GM18858 (cell line): ENCODE results near the gene ADAMTS2.

Experiments
- ATAC-seq: cut with Tn5 transposase; IDR thresholded peaks from one replicate; pipeline ENCODE4 v1.9.1; 2021; ENCODE audit not compliant: unreplicated experiment

Gene ADAMTS2

DNA sequence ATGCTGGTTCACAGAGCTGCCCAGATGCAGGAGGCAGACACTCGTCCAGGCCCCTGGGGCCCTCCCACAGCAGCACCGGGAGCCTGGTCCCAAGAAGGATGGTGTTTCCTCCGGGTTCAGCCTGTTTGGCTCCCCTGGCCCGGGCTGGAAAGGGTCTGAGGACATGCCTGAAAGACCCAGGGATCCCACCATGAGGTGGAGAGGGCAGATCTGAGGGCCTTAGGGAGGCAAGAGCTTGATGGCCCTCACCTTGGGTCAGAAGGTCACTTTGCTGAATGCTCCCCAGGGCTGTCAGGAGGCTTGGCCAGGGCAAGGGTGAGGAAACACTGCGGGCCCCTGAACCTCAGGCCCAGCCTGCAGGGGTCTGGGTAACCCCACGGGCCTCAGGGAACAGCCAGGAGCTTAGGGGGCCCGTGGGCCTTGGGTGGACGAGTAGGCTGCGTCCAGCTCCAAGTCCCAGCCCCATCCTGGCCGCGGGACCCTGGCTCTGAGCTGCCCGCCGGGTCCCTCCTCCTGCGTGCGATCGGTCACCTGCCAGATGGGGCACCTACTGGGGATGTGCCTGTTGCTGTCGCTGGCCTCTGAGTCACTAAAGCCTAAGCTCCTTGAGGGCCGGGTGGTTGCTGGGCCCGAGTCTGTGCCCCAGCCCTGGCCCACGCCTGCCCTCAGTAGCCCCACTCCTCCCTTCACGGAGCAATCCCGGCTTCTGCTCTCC is 178.9 kb downstream of the ADAMTS2 start:
- ATAC-seq: no peak

- ATAC-seq: no peak
Measured at GRCh38 chr5:179165421-179166170, 179.7 kb downstream of the ADAMTS2 start.

DNA sequence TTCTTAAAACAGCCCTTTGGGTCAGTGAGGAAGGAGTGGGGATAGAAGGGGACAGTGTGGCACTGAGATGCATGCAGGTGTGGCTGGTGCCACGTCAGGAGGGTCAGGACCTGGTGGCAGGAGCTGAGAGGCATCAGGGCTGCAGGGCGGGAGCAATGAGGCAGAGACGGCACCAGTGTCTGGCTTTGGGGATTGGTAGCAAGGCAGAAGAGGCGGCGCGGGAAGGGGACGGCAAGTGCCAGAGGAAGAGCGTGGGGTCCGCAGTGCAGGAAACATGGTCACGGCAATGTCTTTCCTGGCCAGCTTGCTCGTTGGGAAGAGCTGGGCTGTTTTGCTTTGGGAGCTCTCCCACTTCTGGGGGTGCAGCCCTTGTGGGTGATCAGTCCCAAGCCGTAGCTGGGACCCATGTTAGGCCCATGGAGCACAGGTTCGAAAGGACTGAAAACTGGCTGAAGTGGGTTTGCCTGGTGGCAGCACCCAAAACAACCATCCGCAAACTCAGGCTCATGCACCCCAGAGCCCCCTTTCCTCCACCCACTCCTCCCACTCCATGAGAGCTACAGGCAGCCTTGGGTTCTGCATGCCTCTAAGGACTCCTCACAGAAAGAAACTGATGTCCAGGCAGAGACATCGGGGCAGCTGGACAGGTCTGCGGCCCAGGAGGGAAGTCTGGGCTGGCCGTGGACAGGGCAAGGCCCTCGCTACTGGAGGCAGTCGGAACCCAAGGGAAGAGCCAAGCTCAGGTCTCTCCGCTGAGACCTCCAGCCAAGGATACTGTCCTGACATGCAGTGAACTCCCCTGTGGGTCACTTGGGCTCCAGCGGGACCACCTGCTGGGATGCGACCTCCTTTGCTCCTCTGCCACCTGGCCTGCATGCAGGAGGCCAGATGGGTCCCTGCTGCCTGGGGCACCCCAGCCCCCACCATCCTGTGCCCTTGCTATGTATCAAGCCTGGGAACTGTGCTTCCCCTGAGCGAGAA is 180.6 kb downstream of the ADAMTS2 start:
- no peak for ATAC-seq

DNA sequence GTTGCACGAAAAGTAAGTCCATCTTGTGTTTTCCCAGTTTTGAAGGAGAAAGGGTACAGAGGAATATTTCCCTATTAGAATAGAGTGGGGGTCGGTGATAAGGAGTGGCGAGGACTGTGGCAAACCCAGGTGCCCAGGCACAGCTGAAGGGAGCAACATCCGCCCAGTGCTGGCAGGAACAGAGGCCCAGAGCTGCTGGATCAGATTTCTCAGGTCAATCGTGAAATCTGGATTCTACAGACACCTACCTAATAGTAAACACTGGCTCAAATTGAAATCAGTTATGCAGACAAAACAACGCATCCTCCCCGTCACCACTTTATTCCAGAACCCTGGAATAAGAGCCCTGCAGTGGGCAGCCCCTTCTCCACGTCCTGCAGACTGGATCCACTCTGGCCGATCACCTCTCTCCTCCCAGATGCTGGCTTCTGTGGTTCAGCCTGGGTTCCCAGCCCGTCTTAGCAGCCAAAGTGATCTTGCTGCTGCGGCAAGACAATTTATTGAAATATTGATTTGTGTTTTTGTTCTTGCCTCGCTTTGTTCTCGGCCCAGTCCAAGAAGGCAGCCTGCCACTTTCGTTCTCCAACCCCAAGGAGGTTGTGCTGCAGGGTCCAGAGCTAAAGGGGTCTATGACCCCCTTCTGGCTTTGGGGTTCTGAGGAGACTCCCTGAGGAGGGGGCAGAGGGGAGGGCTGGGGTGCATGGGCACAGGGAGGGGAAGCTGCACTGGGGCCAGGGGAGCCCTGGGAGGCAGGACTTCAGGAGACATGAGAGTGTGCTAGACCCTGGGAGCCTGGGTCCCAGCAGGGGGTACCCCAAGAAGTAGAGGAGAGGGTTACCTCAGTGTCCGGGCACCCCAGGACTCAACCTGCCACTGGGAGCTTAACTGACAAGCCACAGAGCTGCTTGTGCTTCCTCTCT is 181.8 kb downstream of the ADAMTS2 start:
- ATAC-seq: no peak

- no peak for ATAC-seq
Measured at GRCh38 chr5:179162351-179163235, 182.7 kb downstream of the ADAMTS2 start.

DNA sequence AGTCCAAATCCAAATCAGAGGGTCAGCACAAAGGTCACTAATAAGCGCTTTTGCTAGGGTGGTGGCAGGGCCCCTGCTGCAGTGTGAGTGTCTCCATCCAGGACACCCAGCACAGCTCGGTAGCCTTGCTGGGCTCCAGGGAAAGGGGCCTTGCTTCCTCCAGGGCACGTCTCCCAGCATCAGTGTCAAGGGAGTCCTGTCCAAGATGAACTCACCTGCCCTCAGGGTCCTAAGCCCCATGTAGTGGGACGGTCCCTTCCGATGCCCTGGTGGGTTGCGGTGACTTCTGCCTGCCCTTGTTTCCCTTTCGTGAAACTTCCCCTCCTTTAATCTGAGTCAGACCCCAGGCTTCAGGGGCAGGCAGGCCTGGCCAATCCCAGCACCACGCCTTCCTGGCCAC is 183.4 kb downstream of the ADAMTS2 start:
- no peak for ATAC-seq

- ATAC-seq: no peak
Measured at GRCh38 chr5:179160584-179160983, 184.7 kb downstream of the ADAMTS2 start.

DNA sequence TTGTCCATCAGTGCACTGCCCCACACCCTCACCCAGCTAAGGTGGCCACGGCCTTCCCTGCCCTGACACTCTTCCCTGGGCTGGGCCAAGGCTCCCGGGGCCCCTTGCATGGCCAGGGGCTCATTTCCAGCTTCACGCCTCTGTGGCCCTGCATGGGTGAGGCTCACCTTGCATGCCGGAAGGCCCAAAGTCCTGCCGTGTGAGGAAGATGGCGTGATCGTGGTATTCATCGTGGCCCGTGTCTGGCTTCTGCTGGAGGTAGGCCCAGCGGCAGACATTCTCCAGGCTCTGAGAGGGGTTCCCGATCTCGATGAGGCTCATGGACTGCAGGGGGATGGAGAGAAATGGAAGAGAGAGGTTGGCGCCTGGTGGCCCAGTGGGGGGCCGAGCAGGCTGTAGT is 186.7 kb downstream of the ADAMTS2 start:
- ATAC-seq: no peak

DNA sequence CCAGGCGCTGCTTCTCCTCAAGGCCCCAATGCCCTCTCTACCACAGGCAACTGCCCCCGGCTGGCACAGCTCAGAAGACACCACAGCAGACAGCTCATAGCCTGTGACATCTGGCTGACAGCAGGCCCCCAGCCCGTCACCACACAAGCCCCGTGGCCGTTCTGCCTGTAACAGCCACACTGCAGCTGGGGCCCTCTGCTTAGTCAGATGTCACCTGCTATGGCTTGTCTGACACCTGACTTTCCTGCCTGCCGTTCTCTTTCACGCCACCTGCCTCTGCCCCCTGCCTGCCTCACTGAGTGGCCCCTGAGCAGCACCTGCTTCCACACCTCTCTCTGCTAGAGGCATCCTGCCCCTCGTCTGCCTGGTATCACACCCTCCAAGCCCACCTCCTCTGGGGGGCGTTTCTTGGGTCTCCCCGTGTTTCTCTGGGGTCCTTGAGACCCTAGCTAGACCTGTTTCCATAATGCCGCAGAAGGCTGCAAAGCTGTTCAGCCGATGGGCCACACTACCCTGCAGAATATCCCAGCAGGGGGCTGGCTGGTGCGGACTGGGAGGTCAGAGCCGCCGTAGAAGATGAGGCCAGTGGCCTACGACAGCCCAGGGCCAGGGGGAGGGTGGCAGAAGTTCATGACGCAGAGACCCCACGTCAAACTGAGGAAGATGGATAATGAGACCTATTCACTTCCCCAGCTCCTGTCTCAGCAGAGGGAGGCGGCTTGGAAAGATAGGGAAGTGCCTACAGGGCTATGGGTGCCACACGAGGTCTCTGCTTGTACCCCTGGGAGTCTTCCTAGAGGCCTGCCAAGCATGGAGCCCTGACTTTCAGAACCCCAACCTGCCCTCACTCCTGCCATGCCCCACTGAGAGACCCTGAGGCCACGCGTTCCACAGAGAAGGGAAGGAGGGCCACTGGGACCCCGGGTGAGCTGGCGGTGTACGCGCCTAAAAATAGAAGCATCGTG is 190.0 kb downstream of the ADAMTS2 start:
- no peak for ATAC-seq

- no peak for ATAC-seq
Measured at GRCh38 chr5:179154346-179154990, 190.8 kb downstream of the ADAMTS2 start.

- ATAC-seq: no peak
Measured at GRCh38 chr5:179153921-179154345, 191.3 kb downstream of the ADAMTS2 start.

- no peak for ATAC-seq
Measured at GRCh38 chr5:179153341-179153901, 191.8 kb downstream of the ADAMTS2 start.

DNA sequence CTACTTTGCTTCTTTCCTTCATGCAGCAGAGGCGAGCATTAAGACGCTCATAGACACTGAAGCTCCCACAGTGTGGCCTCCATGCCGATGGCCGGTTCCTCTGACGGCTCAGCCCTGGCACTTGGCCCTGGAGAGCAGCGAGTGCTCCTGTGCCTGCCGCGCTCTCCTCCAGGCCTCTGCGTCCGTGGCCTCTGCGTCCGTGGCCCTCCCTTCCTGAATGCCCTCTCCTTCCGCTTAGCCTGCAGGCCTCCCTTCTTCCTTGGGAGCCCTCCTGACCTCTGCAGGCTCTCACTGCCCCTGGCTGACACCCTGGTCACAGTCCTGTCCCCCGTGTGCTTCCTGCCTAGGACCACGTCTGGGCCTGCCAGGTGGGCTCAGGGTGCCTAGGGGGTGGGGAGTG is 192.3 kb downstream of the ADAMTS2 start:
- no peak for ATAC-seq

GRCh38 chr5:179152144-179152895 is 192.9 kb downstream of the ADAMTS2 start:
- no peak for ATAC-seq

DNA sequence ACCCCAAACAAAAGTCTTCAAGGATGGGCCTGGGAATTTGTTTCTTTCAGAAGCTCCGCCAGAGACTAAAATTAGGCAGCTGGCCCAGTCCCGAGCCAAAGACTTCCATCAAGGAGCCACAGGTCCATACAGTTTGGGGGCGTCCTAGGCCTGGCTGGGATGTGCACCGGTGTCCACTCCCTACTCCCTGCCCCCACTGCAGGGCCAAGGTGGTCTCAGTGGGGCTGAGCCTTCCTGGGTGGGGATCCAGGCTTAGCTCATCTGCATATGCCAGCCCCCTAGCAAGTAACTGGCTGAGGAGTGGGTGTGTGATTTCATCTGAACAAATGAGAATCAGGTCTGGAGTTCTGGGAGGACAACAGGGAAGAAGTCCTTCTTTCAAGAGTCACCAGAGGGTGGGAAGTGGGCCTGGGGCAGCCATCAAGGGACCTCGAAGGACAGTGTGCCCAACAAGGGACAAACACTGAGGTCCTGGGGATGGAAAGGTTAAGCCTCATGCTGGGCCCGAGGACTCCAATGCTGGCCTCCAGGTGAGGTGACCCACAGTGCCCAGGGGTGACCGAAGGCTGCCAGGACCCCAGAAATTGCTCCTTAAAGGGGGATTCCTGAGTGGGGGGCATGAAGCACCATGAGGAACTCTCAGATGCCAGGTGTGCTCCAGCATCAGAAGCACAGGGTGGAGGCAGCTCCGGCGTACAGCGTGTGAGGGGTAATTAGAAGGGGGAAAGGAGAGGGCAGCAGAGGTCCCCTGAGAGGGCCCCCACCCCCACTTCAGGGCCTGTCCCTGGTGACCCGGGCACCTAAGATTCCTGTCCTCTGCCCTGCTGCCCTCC is 193.8 kb downstream of the ADAMTS2 start:
- no peak for ATAC-seq

GRCh38 chr5:179150011-179150410 is 195.2 kb downstream of the ADAMTS2 start:
- ATAC-seq: no peak
